HG03342 (cell line): Measurements from ENCODE around the gene POU2F1.

ENCODE experiments used
- ATAC-seq: cut with Tn5 transposase; IDR thresholded peaks from one replicate; pipeline ENCODE4 v1.9.1; 2021; ENCODE audit warnings: mild to moderate bottlenecking, moderate library complexity; ENCODE audit not compliant: unreplicated experiment

Gene POU2F1

DNA sequence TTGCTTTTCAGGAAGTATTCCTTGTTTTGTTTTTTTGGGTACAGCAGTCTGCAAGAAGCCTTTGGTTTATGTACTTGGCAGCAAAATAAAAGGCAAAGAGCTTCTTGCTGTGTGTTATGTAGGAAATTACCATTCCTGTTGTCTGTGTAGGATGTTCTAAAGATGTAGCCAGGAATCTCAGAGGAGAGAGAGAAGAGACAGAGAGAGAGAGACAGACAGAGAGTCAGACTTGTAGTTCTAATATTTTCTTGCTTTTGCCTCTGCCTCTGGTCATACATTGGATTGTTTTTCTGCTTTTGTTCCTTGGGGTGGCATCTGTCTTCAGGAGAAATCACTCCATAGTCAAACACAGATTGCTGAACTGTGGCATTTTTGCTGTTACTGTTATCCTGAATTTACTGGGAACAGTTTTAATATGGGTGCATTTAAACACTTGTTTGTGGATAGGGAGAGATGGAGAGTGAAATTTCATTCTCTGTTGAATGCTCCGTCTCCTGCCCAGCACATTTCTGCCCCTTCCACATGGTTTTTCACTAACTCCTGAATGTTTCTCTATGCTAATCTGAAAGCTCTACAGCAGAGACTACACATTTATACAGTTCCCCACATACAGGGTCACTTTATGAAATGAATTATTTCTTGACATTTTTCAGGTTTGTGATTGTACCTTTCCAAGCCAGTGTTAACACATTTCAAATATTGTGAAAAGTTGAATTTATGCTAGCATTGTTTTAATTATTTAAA lies 49.8 kb downstream of the POU2F1 start:
- no peak for ATAC-seq

DNA sequence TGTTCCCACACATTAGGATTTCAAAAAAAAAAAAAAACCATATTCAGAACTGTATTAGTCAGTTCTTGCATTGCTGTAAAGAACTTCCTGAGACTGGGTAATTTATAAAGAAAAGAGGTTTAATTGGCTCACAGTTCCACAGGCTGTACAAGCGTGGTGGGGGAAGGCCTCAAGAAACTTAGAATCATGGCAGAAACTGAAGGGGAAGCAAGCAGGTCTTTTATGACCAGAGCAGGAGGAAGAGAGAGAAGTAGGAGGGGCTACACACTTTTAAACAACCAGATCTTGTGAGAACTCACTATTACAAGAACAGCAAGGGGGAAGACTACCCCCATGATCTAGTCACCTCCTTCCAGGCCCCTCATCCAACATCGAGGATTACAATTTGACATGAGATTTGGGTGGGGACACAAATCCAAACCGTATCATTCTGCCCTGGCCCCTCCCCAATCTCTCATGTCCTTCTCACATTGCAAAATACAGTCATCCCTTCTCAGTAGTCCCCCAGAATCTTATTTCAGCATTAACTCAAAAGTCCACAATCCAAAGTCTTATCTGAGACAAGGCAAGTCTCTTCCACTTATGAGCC lies 51.8 kb downstream of the POU2F1 start:
- no peak for ATAC-seq

DNA sequence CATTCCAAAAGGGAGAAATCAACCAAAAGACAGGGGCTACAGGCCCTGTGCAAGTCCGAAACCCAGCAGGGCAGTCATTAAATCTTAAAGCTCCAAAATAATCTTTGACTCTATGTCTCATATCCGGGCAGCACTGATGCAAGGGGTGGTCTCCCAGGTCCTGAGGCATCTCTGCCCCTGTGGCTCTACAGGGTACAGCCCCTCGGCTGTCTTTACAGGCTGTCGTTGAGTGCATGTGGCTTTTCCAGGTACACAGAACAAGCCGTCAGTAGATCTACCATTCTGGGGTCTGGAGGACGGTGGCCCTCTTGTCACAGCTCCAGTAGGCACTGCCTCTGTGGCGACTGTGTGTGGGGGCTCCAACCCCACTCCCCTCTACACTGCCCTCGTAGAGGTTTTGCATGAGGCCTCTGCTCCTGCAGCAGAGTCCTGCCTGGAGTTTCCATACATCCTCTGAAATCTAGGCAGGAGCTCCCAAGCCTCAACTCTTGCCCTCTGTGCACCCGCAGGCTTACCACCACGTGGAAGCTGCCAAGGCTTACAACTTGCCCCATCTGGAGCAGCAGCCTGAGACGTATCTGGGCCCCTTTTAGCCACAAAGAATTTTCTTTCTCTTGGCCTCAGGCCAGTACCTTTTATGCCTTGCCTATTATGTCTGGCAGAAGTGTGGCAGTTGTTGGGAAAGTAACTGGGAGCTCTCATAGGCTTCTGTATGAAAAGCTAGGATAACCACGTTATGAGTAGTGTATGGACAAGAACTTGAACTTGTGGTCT lies 52.5 kb downstream of the POU2F1 start:
- ATAC-seq = no peak

DNA sequence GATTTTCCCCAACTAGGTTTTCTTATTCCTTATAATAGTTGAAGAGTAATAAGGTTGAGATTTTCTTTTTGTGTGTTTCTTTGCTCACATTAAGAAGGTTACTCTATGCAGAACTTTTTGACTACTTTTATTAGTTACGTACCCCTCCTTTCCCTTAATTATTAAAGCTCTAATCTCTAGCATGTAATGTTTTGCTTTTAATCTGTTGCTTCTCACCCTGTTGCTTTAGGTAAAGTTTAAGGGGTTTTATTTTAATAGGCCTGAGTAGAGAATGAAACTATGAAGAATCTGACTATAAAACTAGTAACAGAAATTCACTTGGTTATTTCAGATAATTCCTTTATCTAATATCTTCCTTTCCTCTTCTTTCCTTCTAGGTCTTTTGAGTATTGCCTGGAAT lies 53.4 kb downstream of the POU2F1 start:
- ATAC-seq = no peak

DNA sequence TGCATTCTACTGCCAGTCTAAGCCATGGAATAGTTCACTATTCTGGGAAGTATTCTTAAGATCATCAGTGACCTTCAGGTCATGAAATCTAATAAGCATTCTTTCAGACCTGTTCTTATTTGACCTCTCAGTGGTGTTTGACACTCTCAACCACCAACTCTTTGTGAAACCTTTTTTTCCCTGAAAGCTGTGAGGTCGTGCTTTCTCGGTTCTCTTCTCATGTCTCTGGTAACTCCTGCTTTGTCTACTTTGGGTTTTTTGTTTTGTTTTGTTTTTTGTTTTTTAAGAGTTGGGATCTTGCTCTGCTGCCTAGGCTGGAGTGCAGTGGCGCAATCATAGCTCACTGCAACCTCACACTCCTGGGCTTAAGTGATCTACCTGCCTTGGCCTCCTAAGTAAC lies 56.3 kb downstream of the POU2F1 start:
- ATAC-seq = peak; percentile 92

DNA sequence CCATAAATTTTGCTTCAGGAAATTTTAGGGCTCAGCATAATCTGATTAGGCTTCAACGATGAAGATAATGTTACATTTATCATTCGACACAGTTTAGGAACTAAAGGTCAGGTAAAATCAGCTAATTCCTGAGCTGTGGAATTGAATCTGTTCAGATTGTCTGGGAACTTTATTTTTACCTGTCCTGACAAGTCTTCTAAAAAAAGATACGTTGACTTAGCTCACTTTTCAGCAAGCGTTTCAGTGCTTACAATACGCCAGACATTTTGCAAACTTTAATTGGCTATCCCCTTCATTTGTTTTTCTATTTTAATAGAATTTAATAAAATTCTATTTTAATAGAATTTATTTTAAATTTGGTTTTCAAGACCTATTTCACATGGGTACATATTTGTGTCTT lies 57.8 kb downstream of the POU2F1 start:
- no peak for ATAC-seq

DNA sequence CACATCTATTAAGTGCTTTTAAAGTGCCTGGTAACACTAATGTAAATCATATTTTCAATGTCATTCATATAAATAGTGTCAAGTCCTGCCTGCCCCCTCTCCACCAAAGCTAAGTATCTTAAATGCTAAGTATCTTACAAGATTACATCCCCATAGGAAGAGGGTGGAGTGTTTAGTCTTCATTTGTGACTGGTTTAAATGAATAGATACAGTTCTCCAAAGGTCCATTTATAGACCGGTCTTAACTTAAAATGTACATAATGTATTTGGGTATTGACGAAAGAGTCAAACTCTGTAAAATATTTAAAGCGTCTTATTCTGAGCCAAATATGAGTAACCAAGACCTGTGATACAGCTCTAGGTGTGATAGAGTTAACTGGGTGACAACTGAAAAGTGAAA lies 60.2 kb downstream of the POU2F1 start:
- no peak for ATAC-seq

DNA sequence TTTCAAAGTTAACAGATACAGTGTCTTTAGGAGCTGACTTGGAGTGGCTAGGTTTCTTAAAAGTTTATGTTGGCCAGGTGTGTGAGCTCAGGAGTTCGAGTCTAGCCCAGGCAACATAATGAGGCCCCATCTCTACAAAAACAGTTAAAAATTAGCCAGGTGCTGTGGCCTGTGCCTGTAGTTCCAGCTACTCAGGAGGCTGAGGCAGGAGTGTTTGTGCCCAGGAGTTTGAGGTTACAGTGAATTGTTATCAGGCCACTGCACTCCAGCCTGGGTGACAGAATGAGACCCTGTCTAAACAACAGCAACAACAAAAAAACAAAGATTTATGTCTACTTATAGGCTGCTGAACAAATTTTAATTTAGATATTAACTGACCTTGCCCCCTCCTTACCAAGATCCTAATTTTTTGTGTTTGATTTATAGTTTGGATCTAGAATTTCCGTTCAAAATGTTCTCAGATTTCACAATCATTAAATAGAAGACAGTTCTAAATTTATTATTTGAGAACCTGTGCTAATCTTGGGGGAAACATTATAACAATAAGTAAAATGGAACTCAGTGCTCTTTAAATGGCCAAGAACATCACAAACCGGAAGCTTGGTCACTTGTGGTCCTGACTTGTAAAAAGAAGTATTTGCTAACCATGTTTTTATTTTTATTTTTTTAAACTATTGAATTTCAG lies 67.8 kb downstream of the POU2F1 start:
- ATAC-seq = no peak

DNA sequence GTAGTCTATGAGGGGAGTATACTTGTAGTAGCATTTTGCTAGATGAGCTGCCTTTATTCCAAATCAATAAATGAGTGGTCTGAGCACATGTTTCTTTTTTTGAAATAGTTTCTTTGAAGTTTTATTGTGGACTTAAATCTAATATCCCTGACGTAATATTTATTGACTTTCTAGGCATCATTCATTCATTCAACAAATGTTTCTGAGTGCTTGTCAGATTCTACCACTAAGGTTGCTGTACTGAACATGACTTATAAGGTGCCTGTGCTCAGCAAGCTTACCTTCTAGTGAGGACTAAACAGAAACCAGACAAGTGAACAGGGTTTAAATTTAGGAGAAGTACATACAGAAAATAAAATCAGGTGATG lies 68.4 kb downstream of the POU2F1 start:
- no peak for ATAC-seq

DNA sequence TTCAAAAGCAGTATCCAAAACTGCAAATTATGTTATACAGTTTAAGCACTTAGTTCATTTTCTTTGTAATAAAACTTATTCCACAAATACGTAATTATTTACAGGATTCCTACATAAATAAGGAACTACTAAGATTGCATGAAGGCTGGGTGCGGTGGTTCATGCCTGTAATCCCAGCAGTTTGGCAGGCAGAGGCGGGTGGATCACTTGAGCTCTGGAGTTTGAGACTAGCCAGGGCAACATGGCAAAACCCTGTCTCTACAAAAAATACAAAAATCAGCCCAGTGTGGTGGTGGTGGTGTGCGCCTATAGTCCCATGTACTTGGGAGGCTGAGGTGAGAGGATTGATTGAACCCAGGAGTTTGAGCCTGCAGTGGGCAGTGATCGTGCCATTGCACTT lies 69.3 kb downstream of the POU2F1 start:
- ATAC-seq = no peak

DNA sequence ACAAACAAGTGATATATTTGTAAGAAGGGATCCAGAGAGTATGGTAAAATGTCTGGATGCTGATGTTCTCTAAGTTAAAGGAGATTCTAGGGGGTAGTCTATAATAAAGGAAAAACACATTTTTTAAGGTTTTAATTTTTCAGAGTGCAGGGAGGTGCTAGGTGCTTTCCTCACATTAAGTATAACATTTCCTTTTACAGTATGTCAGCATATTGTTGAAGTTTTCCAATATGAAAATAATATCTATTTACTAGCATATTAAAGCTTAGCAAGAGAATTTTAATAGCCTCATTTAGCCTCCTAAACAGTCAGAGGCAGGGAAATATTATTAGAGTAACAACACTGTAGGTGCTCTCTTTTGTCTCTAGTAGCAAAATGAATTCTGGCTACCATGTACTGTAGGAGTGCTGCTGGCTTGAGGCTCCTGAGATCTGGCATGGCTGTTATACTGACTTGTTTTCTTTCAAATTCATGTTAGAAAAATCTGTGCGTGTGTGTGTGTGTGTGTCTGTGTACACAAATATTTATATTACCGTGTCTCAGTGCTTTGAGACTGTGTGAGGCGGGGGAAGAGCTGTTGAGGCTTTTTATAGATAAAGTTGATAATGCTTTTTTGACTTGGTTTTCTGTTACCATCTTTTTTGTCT lies 71.0 kb downstream of the POU2F1 start:
- no peak for ATAC-seq

DNA sequence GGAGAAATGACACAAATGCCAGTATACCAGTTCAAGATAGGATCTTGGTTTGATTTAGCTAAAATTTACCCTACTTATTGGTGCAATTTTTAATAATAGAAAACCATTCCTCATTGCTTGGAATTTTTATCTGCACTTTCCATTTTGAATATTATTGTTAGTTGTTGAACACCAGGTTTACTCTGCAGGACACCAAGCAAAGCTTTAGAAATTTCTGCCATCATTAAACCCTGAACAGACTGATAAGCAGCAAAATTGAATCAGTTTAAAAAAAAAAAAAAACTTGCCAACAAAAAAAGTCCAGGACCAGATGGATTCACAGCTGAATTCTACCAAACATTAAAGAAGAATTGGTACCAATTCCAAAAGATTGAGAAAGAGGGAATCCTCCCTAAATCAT lies 71.5 kb downstream of the POU2F1 start:
- ATAC-seq = no peak

DNA sequence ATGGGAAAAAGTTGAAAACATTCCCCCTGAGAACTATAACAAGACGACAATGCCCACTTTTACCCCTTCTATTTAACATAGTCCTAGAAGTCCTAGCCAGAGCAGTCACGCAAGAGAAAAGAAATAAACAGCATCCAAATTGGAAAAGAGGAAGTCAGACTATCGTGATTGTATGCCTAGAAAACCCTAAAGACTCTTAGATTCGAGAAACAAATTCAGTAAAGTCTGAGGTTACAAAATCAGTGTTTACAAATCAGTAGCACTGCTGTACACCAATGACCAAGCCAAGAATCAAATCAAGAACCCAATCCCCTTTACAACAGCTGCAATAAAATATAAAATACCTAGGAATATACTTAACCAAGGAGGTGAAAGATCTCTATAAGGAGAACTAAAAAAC lies 72.4 kb downstream of the POU2F1 start:
- no peak for ATAC-seq

DNA sequence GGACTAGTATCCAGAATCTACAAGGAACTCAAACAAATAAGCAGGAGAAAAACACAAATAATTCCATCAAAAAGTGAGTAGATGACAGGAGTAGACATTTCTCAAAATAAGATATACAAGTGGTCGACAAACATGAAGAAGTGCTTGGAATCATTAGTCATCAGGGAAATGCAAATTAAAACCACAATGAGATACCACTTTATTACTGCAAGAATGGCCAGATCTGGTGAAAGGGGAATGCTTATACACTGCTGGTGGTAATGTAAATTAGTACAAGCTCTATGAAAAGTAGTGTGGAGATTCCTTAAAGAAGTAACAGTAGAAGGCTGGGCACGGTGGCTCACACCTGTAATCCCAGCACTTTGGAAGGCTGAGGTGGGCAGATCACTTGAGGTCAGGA lies 73.8 kb downstream of the POU2F1 start:
- no peak for ATAC-seq

DNA sequence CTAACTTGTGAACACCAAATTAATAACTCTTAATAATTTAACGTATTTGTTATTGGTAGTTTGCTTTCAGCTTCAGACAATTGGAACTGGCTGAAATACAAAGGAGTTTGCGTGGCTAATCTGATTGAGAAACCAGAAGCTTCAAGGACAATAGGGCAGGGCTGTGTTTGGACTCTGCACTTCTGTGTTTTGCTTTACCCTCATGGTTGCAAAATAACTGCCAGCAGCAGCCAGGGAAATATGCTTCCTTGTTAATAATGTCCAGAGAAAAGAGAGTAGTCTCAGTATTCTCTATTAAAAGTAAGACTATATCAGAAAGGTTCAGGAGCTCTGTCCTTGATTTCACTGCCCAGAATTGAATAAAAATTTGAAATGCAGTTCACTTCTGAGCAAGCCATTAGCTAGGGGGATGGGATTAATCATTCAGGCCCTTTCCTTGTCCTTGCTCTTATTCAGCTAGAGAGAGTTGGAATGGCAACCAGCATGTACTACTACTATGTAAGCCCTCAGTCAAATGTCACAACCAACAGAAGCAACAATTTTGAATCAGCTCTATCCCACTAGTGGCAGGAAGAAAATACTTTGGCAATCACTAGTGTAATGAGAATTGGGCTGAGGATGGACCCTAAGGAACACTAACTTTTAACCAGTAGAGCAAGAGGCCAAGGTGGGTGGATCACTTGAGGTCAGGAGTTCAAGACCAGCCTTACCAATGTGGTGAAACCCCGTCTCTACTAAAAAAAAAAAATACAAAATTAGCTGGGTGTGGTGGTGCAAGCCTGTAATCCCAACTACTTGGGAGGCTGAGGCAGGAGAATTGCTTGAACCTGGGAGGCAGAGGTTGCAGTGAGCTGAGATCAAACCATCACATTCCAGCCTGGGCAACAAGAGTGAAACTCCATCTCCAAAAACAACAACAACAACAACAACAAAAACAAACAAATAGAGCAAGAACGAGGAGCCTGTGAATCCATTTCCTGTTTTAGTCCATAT lies 76.8 kb downstream of the POU2F1 start:
- ATAC-seq = no peak

DNA sequence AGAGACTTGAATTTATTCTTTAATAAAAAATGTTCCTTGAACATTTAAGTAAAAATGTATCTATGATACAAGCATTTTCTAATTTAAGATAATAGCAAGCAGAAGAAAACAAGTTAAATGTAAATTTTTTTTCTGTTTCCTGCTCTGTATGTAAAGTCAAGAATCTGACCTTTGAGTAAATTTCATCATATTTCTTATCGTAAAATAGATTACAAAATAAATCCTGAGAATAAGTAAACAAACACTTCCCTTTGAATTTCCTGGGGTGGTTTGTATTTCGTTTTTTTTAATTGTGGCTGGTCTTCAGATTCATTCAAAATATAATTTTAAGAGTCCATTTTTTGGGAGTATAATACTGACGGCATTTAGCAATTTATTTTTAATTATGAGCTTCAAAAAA lies 77.6 kb downstream of the POU2F1 start:
- no peak for ATAC-seq

DNA sequence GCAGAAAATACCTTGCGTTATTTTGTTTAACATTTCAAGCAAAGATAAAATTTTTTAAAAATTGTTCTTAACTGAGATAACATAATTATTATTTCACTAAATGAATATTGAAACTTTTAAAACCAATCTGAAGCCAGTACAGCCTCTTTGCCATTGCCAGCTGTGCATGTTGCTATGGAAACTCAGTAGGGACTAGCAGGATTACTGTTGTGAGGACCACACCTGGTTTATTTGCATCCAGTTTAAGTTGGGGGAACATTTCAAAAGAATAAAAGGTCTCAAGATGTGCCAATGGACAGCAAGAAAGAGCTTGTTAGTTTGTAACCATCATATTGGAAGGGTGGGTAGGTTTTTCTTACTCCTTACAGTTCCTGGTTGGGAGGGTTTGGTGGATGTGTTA lies 80.7 kb downstream of the POU2F1 start:
- ATAC-seq = no peak

DNA sequence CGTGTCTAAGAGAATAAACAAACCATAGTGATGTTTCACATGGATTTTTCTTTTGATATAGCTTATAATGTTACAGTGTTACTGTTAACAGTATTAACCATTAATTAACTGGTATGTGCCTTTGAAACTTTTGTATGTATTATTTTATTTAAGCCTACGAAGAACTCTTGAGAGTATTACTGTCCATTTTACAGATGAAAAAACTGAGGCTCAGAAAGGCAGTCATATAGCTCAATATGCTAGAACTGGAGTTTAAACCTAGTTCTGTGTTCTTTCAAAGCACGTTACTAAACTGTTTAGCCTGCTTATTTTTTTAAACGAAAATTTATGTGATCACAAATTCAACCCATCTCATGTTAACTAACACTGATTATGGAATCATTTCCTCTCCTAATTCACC lies 83.5 kb downstream of the POU2F1 start:
- ATAC-seq = no peak

DNA sequence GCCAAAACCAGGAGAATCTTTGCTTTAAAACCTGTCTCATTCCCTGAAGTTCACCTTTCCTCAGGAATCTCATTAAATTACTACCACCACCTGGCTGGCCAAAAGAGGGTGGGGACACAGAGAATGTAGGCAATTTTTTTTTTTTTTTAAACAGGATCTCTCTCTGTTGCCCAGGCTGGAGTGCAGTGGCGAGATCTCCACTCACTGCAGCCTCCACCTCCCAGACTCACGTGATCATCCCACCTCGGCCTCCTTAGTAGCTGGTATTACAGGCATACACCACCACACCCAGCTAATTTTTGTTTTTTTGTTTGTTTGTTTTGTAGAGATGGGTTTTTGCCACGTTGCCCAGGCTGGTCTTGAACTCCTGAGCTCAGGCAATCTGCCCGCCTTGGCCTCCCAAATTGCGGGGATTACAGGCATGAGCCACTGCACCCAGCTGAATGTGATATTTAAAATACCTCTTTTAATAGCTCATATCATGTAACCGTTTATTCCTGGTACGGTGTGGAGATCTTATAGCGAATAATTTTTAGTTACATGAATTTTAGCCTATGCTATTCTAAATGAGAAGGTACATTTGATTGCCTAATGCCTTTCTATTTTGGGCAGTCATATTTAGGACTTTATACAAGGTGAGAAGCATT lies 84.5 kb downstream of the POU2F1 start:
- ATAC-seq = no peak
